CD4-positive, alpha-beta T cell treated with Interleukin-17A for 1 hour (primary cell): Measurements from ENCODE around the gene MEGF10.

ENCODE experiments used
- DNase-seq: peaks from one replicate; pipeline ENCODE4 v3.0.0-alpha.2; 2020

The MEGF10 gene

GRCh38 chr5:127331890-127332649 lies 41.5 kb downstream of the MEGF10 start:
- no peak for DNase-seq

- DNase-seq = no peak
Observed at GRCh38 chr5:127333483-127333882, 42.9 kb downstream of the MEGF10 start.

GRCh38 chr5:127335381-127335780 lies 44.8 kb downstream of the MEGF10 start:
- DNase-seq = no peak

GRCh38 chr5:127337876-127338275 lies 47.3 kb downstream of the MEGF10 start:
- DNase-seq = no peak

GRCh38 chr5:127338501-127338900 lies 47.9 kb downstream of the MEGF10 start:
- no peak for DNase-seq

GRCh38 chr5:127340606-127341005 lies 50.0 kb downstream of the MEGF10 start:
- no peak for DNase-seq

GRCh38 chr5:127342364-127342763 lies 51.8 kb downstream of the MEGF10 start:
- no peak for DNase-seq

- DNase-seq = no peak
Observed at GRCh38 chr5:127343313-127343712, 52.7 kb downstream of the MEGF10 start.

- DNase-seq = no peak
Observed at GRCh38 chr5:127343866-127344265, 53.3 kb downstream of the MEGF10 start.

GRCh38 chr5:127344931-127345330 lies 54.3 kb downstream of the MEGF10 start:
- DNase-seq = no peak

- no peak for DNase-seq
Observed at GRCh38 chr5:127351418-127351817, 60.8 kb downstream of the MEGF10 start.

GRCh38 chr5:127352068-127352467 lies 61.5 kb downstream of the MEGF10 start:
- no peak for DNase-seq

- no peak for DNase-seq
Observed at GRCh38 chr5:127353327-127353726, 62.7 kb downstream of the MEGF10 start.

- no peak for DNase-seq
Observed at GRCh38 chr5:127353796-127354195, 63.2 kb downstream of the MEGF10 start.

- no peak for DNase-seq
Observed at GRCh38 chr5:127355337-127355736, 64.7 kb downstream of the MEGF10 start.

GRCh38 chr5:127358284-127358683 lies 67.7 kb downstream of the MEGF10 start:
- no peak for DNase-seq

- no peak for DNase-seq
Observed at GRCh38 chr5:127358740-127359139, 68.1 kb downstream of the MEGF10 start.

GRCh38 chr5:127359502-127359901 lies 68.9 kb downstream of the MEGF10 start:
- no peak for DNase-seq

GRCh38 chr5:127363403-127363802 lies 72.8 kb downstream of the MEGF10 start:
- DNase-seq = no peak

- no peak for DNase-seq
Observed at GRCh38 chr5:127367029-127367428, 76.4 kb downstream of the MEGF10 start.

- DNase-seq = no peak
Observed at GRCh38 chr5:127367946-127368465, 77.4 kb downstream of the MEGF10 start.

- DNase-seq = no peak
Observed at GRCh38 chr5:127369796-127370195, 79.2 kb downstream of the MEGF10 start.

GRCh38 chr5:127370631-127371030 lies 80.0 kb downstream of the MEGF10 start:
- DNase-seq = no peak

- no peak for DNase-seq
Observed at GRCh38 chr5:127373858-127374491, 83.4 kb downstream of the MEGF10 start.
